ENCODE measurements around the gene GRID1. TPM values are rescaled to one million over a fixed set of nuclear protein-coding genes. Genes with fewer than 3 reads are reported as not detected.
A peak's percentile ranks its signal among the peaks of the same experiment; 100 is the strongest.

Gene GRID1
- total and polyA plus RNA-seq, 5 donors: 0.06 to 1.8 (median 0.29) TPM

DNA sequence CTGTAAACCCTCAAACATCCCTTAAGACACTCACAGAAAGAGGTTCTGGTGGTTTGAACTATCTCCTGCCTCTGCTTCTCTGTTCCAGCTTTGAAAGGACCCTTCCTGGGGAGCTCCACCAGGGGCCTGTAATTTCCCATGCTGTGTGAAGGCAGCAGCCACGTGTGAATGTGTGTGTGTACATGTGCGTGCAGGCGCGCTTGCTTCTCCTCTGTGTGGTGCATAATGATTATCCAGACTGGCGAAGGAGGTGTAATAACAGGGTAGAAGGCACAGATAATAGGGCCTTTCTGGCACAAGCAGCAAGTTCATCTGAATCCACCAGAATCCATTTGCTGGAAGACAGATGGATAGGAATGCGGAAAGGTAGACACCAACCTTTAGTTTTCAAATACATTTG lies 466.5 kb downstream of the GRID1 start:
- 92% methylated on average over 6 of the region's 6 CpGs for WGBS
- no peak for DNase-seq
- no peak overlapping the region for H3K27ac ChIP-seq (ENCODE audit: low read length)
- intact Hi-C loops (cut with DNase I): no loop called here
- no peaks in the 10 kb centered on the region for H3K27me3 ChIP-seq (ENCODE audit: control insufficient read depth, insufficient read depth)
- ATAC-seq: no peak
- H3K9me3 ChIP-seq (ENCODE audit: control insufficient read depth, low read length): no peaks in the 10 kb centered on the region
- H3K4me3 ChIP-seq (ENCODE audit: low read length): no peak overlapping the region
- no peaks in the 10 kb centered on the region for H3K4me1 ChIP-seq (ENCODE audit: control insufficient read depth, insufficient read depth, low read length)

DNA sequence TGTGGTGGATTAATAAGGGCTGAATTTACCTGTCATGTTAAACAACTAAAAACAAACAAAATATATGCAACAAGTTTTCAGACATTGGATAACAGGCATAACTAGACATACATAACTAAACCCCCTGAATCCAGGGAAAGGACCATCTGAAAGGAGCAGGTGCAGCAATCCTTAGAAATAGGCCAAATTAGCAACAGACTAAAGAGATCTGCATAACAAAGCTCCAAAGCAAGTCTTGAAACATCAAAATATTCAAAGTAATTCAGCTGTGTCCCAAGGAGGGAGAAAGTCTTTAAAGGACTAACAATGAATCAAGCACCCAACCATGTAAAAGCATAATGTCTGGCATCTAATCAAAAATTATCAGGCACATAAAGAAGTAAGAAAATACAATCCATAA lies 475.1 kb downstream of the GRID1 start:
- DNase-seq (no peak), ATAC-seq (no peak)
- Histone ChIP-seq H3K4me1 (ENCODE audit: control insufficient read depth, insufficient read depth, low read length) (no peaks in the 10 kb centered on the region), H3K27ac (ENCODE audit: low read length) (no peak overlapping the region), H3K27me3 (ENCODE audit: control insufficient read depth, insufficient read depth) (no peaks in the 10 kb centered on the region), H3K4me3 (ENCODE audit: low read length) (no peak overlapping the region), H3K9me3 (ENCODE audit: control insufficient read depth, low read length) (no peaks in the 10 kb centered on the region)
- intact Hi-C loops (cut with DNase I): no loop called here

DNA sequence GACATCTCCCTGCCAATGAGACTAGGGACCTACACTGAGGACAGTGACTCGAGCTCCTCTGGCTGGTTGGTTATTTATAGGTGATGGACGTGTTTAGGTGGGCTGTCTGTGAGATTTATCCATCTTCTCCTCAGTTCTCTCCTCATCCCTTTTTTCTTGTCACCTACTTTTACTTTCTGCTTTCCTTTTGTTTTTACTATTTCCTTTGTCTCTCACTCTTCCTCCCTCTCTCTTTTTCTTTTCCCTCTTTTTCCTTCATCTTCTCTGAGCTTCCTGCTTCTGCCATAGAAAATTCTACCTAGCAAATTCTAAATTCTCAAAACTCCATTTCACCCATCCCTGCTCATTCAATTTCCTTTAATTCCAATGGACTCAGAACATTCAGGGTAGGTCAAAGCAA lies 478.0 kb downstream of the GRID1 start:
- DNase-seq (no peak), ATAC-seq (no peak)
- no peaks in the 10 kb centered on the region for H3K27me3 ChIP-seq (ENCODE audit: control insufficient read depth, insufficient read depth)
- WGBS: 79% methylated on average over 2 of the region's 2 CpGs
- intact Hi-C loops (cut with DNase I): no loop called here
- H3K4me1 ChIP-seq (ENCODE audit: control insufficient read depth, insufficient read depth, low read length): no peaks in the 10 kb centered on the region
- H3K9me3 ChIP-seq (ENCODE audit: control insufficient read depth, low read length): no peaks in the 10 kb centered on the region
- no peak overlapping the region for H3K4me3 ChIP-seq (ENCODE audit: low read length)
- H3K27ac ChIP-seq (ENCODE audit: low read length): no peak overlapping the region

DNA sequence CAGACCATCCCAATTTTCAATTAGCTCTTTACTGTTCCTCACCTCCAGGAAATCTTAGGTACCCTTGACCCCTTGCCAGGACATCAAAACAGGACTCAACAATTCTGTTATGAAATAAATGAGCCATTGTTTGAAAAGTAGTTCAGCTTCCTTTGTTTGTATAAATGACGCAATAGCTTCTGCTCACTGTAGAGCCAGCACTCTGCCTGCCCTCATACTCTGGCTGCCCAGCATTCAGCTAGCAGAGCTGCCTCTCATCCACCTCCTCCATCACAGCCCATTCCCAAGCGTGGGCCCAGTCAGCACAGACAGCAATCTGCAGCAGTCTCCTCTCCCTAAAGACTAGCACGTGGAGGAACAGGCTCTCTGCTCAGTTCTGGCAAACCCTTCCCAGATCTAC lies 478.6 kb downstream of the GRID1 start:
- Histone ChIP-seq H3K27ac (ENCODE audit: low read length) (no peak overlapping the region), H3K4me1 (ENCODE audit: control insufficient read depth, insufficient read depth, low read length) (no peaks in the 10 kb centered on the region), H3K4me3 (ENCODE audit: low read length) (no peak overlapping the region), H3K27me3 (ENCODE audit: control insufficient read depth, insufficient read depth) (no peaks in the 10 kb centered on the region), H3K9me3 (ENCODE audit: control insufficient read depth, low read length) (no peaks in the 10 kb centered on the region)
- 63% methylated on average over 3 of the region's 3 CpGs for WGBS
- intact Hi-C loops (cut with DNase I): no loop called here
- no peak for ATAC-seq
- DNase-seq: no peak

DNA sequence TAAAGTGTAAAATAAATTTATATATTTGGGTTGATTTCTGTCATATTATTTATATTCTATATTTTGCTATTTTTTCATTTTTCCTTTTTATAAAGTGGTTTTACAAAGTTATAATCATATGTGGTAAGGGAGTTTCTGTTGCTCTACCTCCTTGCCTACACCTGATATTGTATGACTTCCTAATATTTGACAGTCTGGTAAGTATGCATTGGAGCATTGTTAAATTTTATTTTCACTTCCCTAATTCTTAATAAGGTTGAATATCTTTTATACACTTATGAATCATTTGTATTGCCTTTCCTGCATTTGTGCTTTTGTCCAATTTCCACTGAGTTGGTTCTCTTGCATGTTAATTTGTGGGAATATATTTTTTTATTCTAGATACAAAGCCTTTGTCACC lies 492.4 kb downstream of the GRID1 start:
- H3K9me3 ChIP-seq (ENCODE audit: control insufficient read depth, low read length): no peaks in the 10 kb centered on the region
- no peak for DNase-seq
- no peak overlapping the region for H3K27ac ChIP-seq (ENCODE audit: low read length)
- intact Hi-C loops (cut with DNase I): no loop called here
- H3K4me3 ChIP-seq (ENCODE audit: low read length): no peak overlapping the region
- no peaks in the 10 kb centered on the region for H3K4me1 ChIP-seq (ENCODE audit: control insufficient read depth, insufficient read depth, low read length)
- no peak for ATAC-seq
- H3K27me3 ChIP-seq (ENCODE audit: control insufficient read depth, insufficient read depth): no peaks in the 10 kb centered on the region

DNA sequence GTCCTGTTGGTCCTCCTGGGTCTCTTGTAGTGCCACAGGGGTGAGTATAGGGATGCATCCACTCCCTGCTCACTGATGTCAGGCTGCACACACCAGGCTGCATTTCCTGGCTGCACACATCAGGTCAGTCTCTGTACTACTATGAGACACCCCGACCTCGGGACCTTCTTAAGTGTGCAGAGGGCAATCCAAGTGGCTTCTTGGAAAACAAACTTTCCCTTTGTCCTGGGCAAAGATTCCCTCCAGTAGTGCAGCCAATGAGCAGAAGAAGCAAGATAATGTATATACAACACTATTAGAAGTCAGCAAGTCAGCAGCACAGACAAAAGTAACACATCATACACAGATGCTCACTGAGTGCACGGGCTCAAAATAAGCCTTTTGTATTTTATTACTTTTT lies 493.5 kb downstream of the GRID1 start:
- intact Hi-C loops (cut with DNase I): no loop called here
- no peak overlapping the region for H3K27ac ChIP-seq (ENCODE audit: low read length)
- no peaks in the 10 kb centered on the region for H3K9me3 ChIP-seq (ENCODE audit: control insufficient read depth, low read length)
- H3K4me3 ChIP-seq (ENCODE audit: low read length): no peak overlapping the region
- H3K27me3 ChIP-seq (ENCODE audit: control insufficient read depth, insufficient read depth): no peaks in the 10 kb centered on the region
- ATAC-seq (no peak), DNase-seq (no peak)
- WGBS: 84% methylated on average over 3 of the region's 3 CpGs
- no peaks in the 10 kb centered on the region for H3K4me1 ChIP-seq (ENCODE audit: control insufficient read depth, insufficient read depth, low read length)

DNA sequence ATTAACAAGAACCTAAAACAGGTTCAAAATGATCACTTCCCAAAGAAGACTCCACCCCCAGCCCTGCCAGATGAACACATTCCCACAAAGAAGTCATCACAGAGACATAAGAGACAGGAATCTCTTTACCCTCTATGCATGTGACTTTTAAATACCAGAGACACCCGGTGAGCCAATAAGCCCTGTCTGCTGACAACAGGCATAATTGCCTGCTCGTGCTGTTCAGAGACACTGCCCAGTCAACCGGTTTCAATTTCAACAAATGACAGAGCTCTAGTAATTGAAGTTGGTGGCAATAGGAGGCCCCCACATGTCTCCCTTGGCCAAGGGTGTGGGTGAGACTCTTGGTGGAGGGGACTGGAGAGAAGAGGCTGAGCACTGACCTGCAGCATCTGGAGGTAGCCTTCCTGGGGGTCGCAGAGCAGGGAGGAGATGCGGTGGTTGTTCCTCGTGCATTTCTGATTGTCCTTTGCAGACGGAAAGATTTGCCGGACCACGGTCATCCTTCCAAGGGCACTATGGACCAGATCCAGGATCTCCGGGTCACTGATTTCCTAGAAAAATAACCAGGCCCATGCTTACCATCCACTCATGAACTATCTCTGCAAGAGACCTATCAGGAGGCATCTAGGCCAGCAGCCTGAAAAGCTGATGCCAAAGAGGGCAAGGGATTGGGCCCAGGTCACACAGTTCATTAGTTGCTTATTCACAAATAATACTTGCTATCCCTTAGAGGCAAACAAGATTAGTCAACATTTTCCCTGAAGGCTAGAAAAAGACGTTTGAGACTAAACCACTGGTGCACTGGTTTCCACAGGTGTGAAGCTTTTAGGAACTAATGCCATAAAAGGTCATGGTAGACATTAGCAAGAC lies 497.7 kb downstream of the GRID1 start:
- Histone ChIP-seq H3K4me3 (ENCODE audit: low read length) (no peak overlapping the region), H3K4me1 (ENCODE audit: control insufficient read depth, insufficient read depth, low read length) (no peaks in the 10 kb centered on the region), H3K27me3 (ENCODE audit: control insufficient read depth, insufficient read depth) (no peaks in the 10 kb centered on the region), H3K9me3 (ENCODE audit: control insufficient read depth, low read length) (no peaks in the 10 kb centered on the region), H3K27ac (ENCODE audit: low read length) (no peak overlapping the region)
- WGBS: 88% methylated on average over 11 of the region's 11 CpGs
- DNase-seq: no peak
- intact Hi-C loops (cut with DNase I): no loop called here
- no peak for ATAC-seq

DNA sequence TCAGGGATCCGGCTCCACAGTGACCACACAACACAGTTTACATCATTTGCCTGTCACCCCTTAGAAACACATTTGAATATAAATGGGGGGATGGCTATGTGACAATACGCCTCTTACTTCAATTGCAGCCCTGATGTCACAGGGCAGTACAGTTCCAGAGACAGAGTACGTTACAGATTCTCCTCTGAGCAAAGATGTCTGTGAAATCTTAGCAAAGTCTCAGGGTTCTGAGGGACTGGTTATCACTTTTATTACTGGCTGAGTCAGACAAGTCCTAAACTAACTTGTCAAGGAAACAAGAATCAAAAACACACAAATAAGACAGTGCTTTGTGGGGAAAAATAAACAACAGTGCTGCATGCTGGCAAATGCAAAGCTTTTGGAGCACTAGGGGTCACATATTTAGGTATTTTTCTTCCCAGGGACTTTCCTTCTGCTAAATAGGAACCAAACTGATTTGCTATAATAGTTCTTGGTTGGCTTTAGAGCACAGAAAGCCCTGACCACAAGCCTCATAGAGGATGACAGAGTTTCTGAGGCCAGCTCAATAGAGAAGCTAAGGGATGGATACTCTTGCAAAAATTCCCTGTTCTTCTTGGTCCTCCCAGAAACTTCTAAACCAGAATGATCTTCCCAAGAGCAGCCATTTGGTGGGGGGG lies 501.6 kb downstream of the GRID1 start:
- H3K9me3 ChIP-seq (ENCODE audit: control insufficient read depth, low read length): no peaks in the 10 kb centered on the region
- intact Hi-C loops (cut with DNase I): no loop called here
- no peaks in the 10 kb centered on the region for H3K27me3 ChIP-seq (ENCODE audit: control insufficient read depth, insufficient read depth)
- no peak for DNase-seq
- no peaks in the 10 kb centered on the region for H3K4me1 ChIP-seq (ENCODE audit: control insufficient read depth, insufficient read depth, low read length)
- H3K4me3 ChIP-seq (ENCODE audit: low read length): no peak overlapping the region
- H3K27ac ChIP-seq (ENCODE audit: low read length): no peak overlapping the region
- no peak for ATAC-seq
- 74% methylated on average over 3 of the region's 3 CpGs for WGBS

DNA sequence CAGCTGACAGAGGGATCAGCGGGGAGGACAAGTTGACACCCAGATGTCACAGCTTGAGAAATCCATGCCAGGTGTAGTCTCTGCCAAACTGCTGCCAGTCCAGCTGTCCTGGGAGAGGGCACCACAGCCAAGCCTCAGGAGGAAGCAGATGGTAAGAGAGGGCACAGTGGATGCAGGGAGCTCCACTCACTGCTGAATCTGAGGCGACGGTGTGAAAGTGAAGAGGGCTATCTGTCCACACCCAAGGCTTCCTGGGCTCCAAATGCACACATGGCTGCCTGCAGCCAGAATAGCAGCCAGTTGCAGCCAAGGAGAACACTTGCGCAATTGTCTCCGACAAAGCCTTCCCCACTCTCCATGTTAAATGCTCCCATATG lies 502.4 kb downstream of the GRID1 start:
- intact Hi-C loops (cut with DNase I): no loop called here
- Histone ChIP-seq H3K9me3 (ENCODE audit: control insufficient read depth, low read length) (no peaks in the 10 kb centered on the region), H3K4me3 (ENCODE audit: low read length) (no peak overlapping the region), H3K27ac (ENCODE audit: low read length) (no peak overlapping the region), H3K27me3 (ENCODE audit: control insufficient read depth, insufficient read depth) (no peaks in the 10 kb centered on the region), H3K4me1 (ENCODE audit: control insufficient read depth, insufficient read depth, low read length) (no peaks in the 10 kb centered on the region)
- peak in 1 of 3 donors; percentile 57 for DNase-seq
- peak; percentile 35 to 52 for ATAC-seq
- 41% methylated on average over 5 of the region's 5 CpGs for WGBS

DNA sequence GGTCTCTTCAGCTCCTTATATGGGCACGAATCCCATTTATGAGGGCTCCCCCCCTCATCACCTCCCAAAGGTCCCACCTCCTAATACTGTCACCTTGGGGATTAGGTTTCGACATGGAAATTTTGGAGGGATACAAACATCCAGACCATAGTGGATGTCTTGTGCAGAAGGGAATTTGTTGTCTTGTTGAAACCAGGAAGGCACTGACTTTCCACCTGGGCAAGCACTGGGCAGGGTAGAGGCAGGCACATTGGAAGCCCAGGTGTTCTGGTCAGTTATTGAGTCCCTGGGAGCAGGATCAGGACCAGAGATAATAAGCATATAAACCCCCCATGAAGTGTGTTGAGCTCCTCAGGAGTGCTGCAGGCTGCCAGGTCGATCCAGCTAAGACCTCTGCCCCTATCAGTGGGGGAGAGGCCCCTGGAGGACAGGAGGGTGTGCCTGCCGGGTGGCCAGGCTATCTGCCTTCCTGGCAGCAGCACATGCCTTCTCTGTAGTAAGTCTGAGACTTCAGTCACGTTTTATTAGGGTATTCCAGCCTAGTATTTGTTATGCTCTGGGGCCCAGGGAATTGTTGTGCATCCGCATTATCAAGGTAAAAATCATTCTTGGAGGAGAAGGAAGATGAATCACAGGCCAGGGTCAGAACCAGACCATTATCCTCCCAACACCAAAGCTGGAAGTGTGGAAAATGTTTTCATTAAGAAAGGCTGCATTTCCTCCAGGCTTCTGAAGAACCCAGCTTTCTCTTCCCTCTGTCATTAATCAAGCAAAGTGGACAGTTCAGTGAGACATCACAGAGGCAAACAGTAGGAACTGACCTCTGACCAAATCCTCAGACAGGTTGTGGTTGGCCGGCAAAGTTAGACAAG lies 503.1 kb downstream of the GRID1 start:
- no peak overlapping the region for H3K27ac ChIP-seq (ENCODE audit: low read length)
- H3K27me3 ChIP-seq (ENCODE audit: control insufficient read depth, insufficient read depth): no peaks in the 10 kb centered on the region
- H3K9me3 ChIP-seq (ENCODE audit: control insufficient read depth, low read length): no peaks in the 10 kb centered on the region
- intact Hi-C loops (cut with DNase I): no loop called here
- DNase-seq (no peak), ATAC-seq (no peak)
- 48% methylated on average over 7 of the region's 7 CpGs for WGBS
- H3K4me1 ChIP-seq (ENCODE audit: control insufficient read depth, insufficient read depth, low read length): no peaks in the 10 kb centered on the region
- no peak overlapping the region for H3K4me3 ChIP-seq (ENCODE audit: low read length)

DNA sequence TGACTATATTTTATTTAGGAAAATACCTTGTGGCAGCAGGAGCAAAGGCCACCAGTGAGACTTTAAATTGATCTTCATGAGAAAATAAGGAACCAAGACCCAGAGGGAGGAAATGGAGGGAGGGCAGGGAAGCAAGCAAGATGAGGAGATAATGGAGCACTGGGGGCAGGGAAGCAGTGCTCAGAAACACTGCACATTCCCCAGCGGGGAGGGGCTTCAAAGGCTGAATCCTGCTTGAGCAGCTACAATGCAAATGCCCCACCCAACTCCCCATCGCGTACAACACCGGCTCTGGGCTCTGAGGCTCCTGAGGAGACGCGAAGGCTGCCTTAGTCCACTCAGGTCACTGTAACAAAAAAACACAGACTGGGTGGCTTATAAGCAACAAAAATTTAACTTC lies 503.8 kb downstream of the GRID1 start:
- H3K4me3 ChIP-seq (ENCODE audit: low read length): no peak overlapping the region
- 71% methylated on average over 6 of the region's 6 CpGs for WGBS
- H3K27ac ChIP-seq (ENCODE audit: low read length): no peak overlapping the region
- DNase-seq: no peak
- no peaks in the 10 kb centered on the region for H3K4me1 ChIP-seq (ENCODE audit: control insufficient read depth, insufficient read depth, low read length)
- intact Hi-C loops (cut with DNase I): no loop called here
- H3K27me3 ChIP-seq (ENCODE audit: control insufficient read depth, insufficient read depth): no peaks in the 10 kb centered on the region
- H3K9me3 ChIP-seq (ENCODE audit: control insufficient read depth, low read length): no peaks in the 10 kb centered on the region
- ATAC-seq: no peak
